Raji (cell line): Measurements from ENCODE around the gene TMEM54.

Source experiments
- POLR2A ChIP-seq: IDR thresholded peaks from 2 replicates; pipeline ENCODE4 v1.6.1; 2011; ENCODE audit warnings: low read depth, low read length, control low read depth; ENCODE audit not compliant: insufficient read depth

The TMEM54 gene

DNA sequence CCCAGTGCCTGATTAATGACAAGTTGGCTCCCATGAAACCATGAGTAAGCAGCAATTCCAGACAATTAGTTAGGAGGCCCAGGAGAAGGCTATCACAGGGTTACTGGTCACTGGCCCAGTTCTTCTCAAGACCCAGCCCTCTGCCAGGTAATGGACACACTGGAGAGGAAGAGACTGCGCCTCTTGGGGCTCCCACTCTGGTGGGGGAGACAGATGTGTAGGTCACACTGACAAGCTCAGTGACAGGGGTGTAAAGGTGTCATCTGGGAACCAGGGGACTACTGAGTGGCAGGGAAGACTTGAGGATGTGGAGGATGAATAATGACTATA is 10.0 kb downstream of the TMEM54 start:
- no peak for TF ChIP-seq POLR2A

- TF ChIP-seq POLR2A, result no peak
These were observed 10.5 kb downstream of the TMEM54 start for GRCh38 chr1:32890516-32891240.

DNA sequence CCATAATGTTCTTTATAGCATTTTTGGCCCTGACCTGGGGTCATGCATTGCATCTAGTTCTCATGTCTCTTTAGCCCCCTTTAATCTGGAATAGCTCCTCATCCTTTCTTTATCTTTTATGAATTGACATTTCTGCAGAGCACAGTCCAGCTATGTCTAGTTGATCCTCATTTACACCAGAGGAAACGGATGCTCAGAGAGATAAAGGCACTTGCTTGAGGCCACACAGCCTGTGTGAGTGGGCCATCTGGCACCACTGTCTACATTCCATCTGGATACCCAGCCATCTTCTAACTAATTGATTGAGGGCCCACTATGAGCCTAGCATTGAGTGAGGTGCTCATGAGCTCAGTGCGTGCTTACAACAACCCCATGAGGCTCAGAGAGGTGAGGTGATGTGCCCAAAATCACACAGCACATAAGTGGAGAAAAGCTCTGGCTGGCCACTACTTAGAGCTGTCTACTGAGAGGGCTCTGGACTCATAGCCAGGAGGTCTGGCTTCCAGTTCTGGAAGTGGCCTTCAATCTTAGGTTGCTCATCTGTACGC is 11.4 kb downstream of the TMEM54 start:
- TF ChIP-seq POLR2A, result no peak

DNA sequence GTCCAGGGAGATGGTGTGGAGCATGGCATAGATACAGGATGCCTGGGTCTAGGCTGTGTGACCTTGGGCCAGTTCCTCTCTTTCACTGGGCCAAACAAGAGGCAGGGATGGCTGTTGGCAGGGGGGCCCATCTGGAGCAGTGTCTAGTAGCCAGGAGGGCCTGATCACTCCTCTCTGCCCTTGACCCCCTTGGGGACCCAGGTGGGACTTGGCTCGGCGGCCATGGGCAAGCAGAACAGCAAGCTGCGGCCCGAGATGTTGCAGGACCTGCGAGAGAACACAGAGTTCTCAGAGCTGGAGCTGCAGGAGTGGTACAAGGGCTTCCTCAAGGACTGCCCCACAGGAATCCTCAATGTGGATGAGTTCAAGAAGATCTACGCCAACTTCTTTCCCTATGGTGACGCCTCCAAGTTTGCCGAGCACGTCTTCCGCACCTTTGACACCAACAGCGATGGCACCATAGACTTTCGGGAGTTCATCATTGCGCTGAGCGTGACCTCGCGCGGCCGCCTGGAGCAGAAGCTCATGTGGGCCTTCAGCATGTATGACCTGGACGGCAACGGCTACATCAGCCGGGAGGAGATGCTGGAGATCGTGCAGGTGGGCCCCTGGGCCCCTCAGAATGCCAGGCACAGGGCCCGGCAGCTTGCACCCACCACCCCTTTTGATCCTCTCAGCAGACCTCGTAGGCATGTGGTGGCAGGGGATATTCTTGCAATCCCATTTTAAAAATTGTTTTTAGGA is 12.3 kb downstream of the TMEM54 start:
- no peak for TF ChIP-seq POLR2A

DNA sequence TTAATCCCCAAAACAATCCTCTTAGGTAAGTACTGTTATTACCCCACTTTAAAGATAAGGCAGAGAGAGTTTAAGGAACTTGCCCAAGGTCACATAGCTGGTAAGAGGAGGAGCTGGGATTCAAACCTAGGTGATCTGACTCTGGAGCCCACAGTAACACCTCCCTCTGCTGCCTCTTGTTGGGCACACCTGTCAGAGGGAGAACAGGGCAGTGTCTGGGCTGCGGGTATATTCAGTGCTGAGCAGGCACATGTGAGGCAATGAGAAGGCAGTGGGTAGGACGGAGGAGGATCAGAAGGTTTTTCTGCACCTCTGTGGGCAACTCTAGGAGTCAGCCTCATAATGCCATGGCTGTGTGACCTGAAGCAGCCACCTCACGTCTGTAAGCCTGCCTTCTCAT is 13.1 kb downstream of the TMEM54 start:
- no peak for TF ChIP-seq POLR2A

GRCh38 chr1:32887623-32888022 is 13.6 kb downstream of the TMEM54 start:
- no peak for TF ChIP-seq POLR2A

DNA sequence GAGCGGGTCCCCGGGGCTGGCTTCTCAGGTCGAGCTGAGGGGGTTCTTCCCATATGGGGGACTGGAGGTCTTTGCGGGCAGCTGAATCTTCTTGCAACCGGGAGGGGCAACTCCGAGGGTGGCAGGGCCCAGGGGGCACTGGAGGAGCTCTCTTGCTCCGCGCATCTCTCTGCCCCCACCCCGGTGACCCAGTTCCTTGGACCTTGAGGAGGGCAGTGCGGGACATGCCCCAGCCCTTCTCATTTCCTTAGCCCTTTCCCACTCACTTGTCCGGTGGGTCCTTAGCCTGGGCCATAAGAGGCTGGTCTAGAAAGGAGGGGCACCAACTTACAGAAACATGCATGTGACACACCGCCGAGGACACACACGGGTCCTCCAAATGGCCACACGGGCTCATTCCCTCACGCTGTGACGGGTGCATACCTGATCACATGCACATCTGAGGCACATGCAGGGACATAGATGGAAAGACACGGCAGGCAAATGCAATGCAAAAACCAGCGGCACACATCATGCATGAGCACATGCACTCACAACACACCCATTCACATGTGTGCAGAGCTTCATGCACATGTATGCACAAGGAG is 14.3 kb downstream of the TMEM54 start:
- TF ChIP-seq POLR2A, result no peak

DNA sequence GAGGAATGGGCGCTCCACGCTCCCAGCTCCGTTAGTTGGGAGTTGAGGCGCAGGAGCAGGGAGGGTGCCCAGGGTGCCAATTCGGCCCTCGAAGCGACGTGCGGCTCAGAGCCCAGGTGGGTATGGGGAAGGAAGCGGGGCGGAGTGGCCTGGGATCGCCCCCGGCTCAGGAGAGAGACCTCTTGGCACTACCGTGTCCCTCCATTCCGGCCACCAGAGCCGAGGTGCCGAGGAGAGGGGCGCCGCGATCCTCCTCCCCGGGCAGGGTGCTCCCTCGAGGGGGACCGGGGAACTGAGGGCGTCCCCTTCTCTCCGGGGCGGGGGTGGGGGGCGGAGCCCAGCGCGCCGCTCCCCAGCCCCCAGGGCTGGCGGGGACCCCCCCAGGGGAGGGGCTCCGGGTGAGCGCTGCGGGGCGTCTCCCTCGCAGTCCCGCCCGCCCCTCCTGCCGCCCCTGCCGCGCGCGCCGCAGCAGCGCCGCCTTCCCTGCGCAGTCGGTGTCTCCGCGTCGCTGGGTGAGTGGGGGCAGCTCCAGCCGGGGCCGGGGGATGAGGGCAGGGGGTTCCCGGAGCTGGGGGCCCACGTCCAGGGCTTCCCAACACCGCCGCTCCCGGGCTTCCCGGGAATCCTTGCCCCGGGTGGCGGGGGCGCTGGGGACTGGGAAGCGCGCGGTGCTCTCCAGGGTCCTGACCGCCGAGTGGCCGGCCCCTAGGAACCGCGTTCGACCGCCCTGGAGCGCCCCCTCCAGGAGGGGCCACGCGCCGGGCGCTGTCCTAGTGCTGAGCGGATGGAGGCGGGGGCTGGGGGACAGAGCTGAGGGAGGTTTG is 15.0 kb downstream of the TMEM54 start, which contains the start of gene HPCA:
TSS of gene HPCA (plus strand) at position 488 of the 824 bp plus-strand sequence. CDS start 2,408 bp downstream, outside the sequence.
- no peak for TF ChIP-seq POLR2A

DNA sequence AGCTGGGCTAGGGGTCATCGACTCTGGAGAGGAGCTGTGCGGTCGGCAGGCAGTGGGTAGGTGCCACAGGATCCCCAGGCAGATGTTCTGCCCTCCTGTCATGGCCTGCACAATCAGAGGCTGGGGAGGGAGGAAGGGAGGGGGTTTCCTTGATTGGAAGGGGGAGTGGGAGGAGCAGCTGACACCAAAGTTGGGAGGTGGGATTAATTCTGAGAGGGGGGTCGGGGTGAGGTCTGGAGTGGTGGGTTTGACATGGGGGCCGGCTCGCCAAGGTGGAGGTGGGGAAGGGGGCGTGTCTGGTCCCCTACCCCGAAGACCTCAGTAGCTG is 15.5 kb downstream of the TMEM54 start:
- no peak for TF ChIP-seq POLR2A

- TF ChIP-seq POLR2A, result no peak
These were observed 16.5 kb downstream of the TMEM54 start for GRCh38 chr1:32884726-32885125.

GRCh38 chr1:32884032-32884372 is 17.2 kb downstream of the TMEM54 start:
- TF ChIP-seq POLR2A, result no peak

DNA sequence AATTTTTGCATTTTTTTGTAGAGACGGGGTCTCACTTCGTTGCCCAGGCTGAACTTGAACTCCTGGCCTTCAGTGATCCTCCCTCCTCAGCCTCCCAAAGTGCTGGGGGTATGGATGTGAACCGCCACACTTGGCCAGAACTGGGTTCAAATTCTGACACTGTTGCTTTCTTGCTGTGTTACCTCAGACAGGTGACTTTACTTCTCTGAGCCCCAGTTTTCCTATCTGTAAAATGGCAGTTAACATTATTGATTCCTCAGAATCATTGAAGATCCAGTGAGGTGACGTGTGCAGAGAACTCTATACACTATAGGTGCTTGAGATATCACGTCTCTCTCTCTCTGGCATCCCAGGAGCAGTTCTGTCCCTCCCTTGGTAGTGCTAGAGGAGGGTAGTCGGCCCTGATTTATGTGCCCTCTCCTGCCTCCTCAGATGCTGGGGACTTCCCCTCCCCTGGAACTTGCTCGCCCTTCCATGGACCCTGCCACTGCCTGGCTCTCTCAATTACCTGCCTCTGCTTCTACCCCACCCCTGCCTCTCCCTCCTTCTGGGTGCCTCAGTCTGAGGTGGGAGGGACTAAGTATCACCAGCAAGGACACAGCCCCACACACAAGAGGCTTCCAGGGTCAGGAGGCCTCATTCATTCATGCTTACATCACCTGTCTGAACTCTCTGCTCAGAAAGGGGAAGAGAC is 17.7 kb downstream of the TMEM54 start:
- TF ChIP-seq POLR2A, result no peak

- no peak for TF ChIP-seq POLR2A
These were observed 19.0 kb downstream of the TMEM54 start for GRCh38 chr1:32881871-32882850.

GRCh38 chr1:32881291-32881690 is 19.9 kb downstream of the TMEM54 start:
- TF ChIP-seq POLR2A, result no peak
